ENCODE results near the gene LHFPL6. TPM values are rescaled to one million over a fixed set of nuclear protein-coding genes. Genes with fewer than 3 reads are reported as not detected.

The LHFPL6 gene
- polyA plus RNA-seq, 3 donors = 0.14 to 0.59 (median 0.46) TPM

DNA sequence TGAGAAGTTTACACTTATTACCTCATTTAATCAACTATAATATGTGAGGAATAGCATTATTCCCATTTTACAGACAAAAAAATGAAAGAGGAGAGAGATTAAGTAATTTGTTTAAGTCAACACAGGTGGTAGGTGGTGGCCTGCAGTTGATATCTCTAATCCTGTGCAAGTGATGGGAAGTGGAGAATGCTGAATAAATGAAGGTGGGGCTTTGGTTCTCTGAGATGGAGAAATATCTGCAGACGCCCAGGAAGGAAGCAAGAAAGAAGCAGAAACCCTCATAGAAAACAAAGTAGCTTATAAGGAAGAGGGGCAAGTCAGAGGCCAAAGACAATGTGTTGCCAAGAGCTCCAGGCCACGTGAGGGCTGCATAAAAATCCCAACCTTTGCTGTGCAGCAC, 290.4 kb downstream of the LHFPL6 start:
- Histone ChIP-seq H3K9me3 (replicated peaks in 1 of 2; ENCODE audit: control insufficient read depth in 1 of 2, insufficient read depth in 1 of 2, low read length in 2 of 2) (no peaks in the 10 kb centered on the region), H3K4me2 (replicated peaks; ENCODE audit: extremely low read depth, low read length, poor library complexity, severe bottlenecking) (no peak overlapping the region), H3K4me1 (ENCODE audit: control insufficient read depth in 1 of 2, insufficient read depth in 2 of 2, low read length in 2 of 2) (peaks cover 7 to 16% of the 10 kb centered on the region in 2 donors), H3K36me3 (replicated peaks in 1 of 2; ENCODE audit: control insufficient read depth in 1 of 2, insufficient read depth in 2 of 2, low read length in 2 of 2) (no peaks in the 10 kb centered on the region), H2AFZ (ENCODE audit: insufficient read depth, low read depth, low read length, poor library complexity, severe bottlenecking) (no peak overlapping the region), H3K9ac (ENCODE audit: insufficient read depth, low read length, poor library complexity, severe bottlenecking) (no peak overlapping the region), H4K20me1 (ENCODE audit: insufficient read depth, low read length) (no peaks in the 10 kb centered on the region), H3K79me2 (ENCODE audit: insufficient read depth, low read length) (no peaks in the 10 kb centered on the region), H3K27me3 (ENCODE audit: control insufficient read depth in 2 of 2, insufficient read depth in 2 of 2, low read length in 2 of 2) (no peaks in the 10 kb centered on the region), H3K27ac (ENCODE audit: low read depth in 1 of 2, low read length in 2 of 2) (no peak overlapping the region), H3K4me3 (replicated peaks in 1 of 3; ENCODE audit: low read depth in 2 of 3, low read length in 3 of 3) (no peak overlapping the region)
- WGBS (ENCODE audit: insufficient coverage) = no CpG with 5 or more reads among the region's 2 CpGs
- H3K4me1 Mint-ChIP-seq = peaks cover 15% of the 10 kb centered on the region
- no peaks in the 10 kb centered on the region for H3K36me3 Mint-ChIP-seq
- intact Hi-C loops (cut with micrococcal nuclease) = no loop called here
- no peak for DNase-seq
- H3K27ac Mint-ChIP-seq = no peak overlapping the region
- no peaks in the 10 kb centered on the region for H3K27me3 Mint-ChIP-seq (ENCODE audit: low read depth in 3 of 3)
- H3K9me3 Mint-ChIP-seq = no peaks in the 10 kb centered on the region
- H3K4me3 Mint-ChIP-seq = no peak overlapping the region
- TF ChIP-seq, protein P1, sequence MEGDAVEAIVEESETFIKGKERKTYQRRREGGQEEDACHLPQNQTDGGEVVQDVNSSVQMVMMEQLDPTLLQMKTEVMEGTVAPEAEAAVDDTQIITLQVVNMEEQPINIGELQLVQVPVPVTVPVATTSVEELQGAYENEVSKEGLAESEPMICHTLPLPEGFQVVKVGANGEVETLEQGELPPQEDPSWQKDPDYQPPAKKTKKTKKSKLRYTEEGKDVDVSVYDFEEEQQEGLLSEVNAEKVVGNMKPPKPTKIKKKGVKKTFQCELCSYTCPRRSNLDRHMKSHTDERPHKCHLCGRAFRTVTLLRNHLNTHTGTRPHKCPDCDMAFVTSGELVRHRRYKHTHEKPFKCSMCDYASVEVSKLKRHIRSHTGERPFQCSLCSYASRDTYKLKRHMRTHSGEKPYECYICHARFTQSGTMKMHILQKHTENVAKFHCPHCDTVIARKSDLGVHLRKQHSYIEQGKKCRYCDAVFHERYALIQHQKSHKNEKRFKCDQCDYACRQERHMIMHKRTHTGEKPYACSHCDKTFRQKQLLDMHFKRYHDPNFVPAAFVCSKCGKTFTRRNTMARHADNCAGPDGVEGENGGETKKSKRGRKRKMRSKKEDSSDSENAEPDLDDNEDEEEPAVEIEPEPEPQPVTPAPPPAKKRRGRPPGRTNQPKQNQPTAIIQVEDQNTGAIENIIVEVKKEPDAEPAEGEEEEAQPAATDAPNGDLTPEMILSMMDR (IDR thresholded peaks at IDR 0.05) = no peak

DNA sequence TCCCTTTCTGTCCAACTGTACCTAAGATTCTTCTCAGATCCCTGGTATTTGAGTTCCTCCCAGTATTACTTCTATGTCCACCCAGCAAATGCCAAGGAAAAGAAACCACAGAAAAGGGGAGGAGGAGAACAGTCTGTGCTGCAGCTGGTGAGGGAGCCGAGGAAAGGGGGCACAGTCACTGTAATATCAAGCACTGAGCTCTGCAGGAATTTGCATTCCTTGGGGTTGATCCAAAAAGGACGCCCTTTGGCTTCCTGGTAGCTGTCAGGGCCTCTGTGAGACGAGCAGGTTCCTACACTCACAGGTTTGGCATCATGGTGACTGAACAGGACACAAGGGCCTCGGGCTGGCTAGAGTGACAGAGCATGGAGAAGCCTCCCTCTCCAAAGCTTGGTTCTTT, 291.4 kb downstream of the LHFPL6 start:
- Mint-ChIP-seq H3K27me3 (ENCODE audit: low read depth in 3 of 3) (peaks cover 0 to 3% (median 2%) of the 10 kb centered on the region in 3 donors), H3K27ac (no peak overlapping the region), H3K9me3 (peaks cover 0 to 3% (median 0%) of the 10 kb centered on the region in 7 donors), H3K4me3 (no peak overlapping the region), H3K4me1 (peaks cover 15% of the 10 kb centered on the region), H3K36me3 (no peaks in the 10 kb centered on the region)
- no peaks in the 10 kb centered on the region for H3K79me2 ChIP-seq (ENCODE audit: insufficient read depth, low read length)
- intact Hi-C loops (cut with micrococcal nuclease) = no loop called here
- peaks cover 7 to 16% of the 10 kb centered on the region in 2 donors for H3K4me1 ChIP-seq (ENCODE audit: control insufficient read depth in 1 of 2, insufficient read depth in 2 of 2, low read length in 2 of 2)
- H2AFZ ChIP-seq (ENCODE audit: insufficient read depth, low read depth, low read length, poor library complexity, severe bottlenecking) = no peak overlapping the region
- H3K36me3 ChIP-seq (replicated peaks in 1 of 2; ENCODE audit: control insufficient read depth in 1 of 2, insufficient read depth in 2 of 2, low read length in 2 of 2) = no peaks in the 10 kb centered on the region
- no peak overlapping the region for H3K9ac ChIP-seq (ENCODE audit: insufficient read depth, low read length, poor library complexity, severe bottlenecking)
- H3K4me2 ChIP-seq (replicated peaks; ENCODE audit: extremely low read depth, low read length, poor library complexity, severe bottlenecking) = no peak overlapping the region
- no peak for DNase-seq
- no peaks in the 10 kb centered on the region for H3K9me3 ChIP-seq (replicated peaks in 1 of 2; ENCODE audit: control insufficient read depth in 1 of 2, insufficient read depth in 1 of 2, low read length in 2 of 2)
- TF ChIP-seq, protein P1 (IDR thresholded peaks at IDR 0.05) = no peak
- no peaks in the 10 kb centered on the region for H4K20me1 ChIP-seq (ENCODE audit: insufficient read depth, low read length)
- H3K27me3 ChIP-seq (ENCODE audit: control insufficient read depth in 2 of 2, insufficient read depth in 2 of 2, low read length in 2 of 2) = no peaks in the 10 kb centered on the region
- no peak overlapping the region for H3K27ac ChIP-seq (ENCODE audit: low read depth in 1 of 2, low read length in 2 of 2)
- H3K4me3 ChIP-seq (replicated peaks in 1 of 3; ENCODE audit: low read depth in 2 of 3, low read length in 3 of 3) = no peak overlapping the region
- WGBS (ENCODE audit: insufficient coverage) = 84% methylated on average over 4 of the region's 4 CpGs

Data from CD14-positive monocyte (primary cell).